ENCODE data around the gene HSPH1.

Gene HSPH1

GRCh38 chr13:31115616-31116015 lies 46.1 kb downstream of the HSPH1 start:
- Histone ChIP-seq H3K9ac (ENCODE audit: low read depth in 1 of 2, low read length in 2 of 2) (no peak overlapping the region), H3K27me3 (ENCODE audit: control insufficient read depth in 2 of 2, insufficient read depth in 2 of 2, low read length in 2 of 2) (peaks cover 0 to 2% of the 10 kb centered on the region in 2 donors), H3K4me1 (ENCODE audit: control insufficient read depth in 2 of 2, insufficient read depth in 2 of 2, low read length in 2 of 2) (no peaks in the 10 kb centered on the region)

GRCh38 chr13:31114641-31115040 lies 47.1 kb downstream of the HSPH1 start:
- H3K9me3 ChIP-seq (ENCODE audit: control insufficient read depth in 2 of 2, low read length in 2 of 2), result no peaks in the 10 kb centered on the region
- H3K27me3 ChIP-seq (ENCODE audit: control insufficient read depth in 2 of 2, insufficient read depth in 2 of 2, low read length in 2 of 2), result peaks cover 0 to 2% of the 10 kb centered on the region in 2 donors
- no peak overlapping the region for H3K27ac ChIP-seq (ENCODE audit: low read depth in 2 of 2, low read length in 2 of 2)
- no peaks in the 10 kb centered on the region for H3K36me3 ChIP-seq (ENCODE audit: control insufficient read depth in 2 of 2, insufficient read depth in 2 of 2, low read length in 2 of 2)
- no peak overlapping the region for H3K4me3 ChIP-seq (ENCODE audit: low read length in 2 of 2)
- no peak overlapping the region for H3K9ac ChIP-seq (ENCODE audit: low read depth in 1 of 2, low read length in 2 of 2)
- H3K4me1 ChIP-seq (ENCODE audit: control insufficient read depth in 2 of 2, insufficient read depth in 2 of 2, low read length in 2 of 2), result no peaks in the 10 kb centered on the region

More at GRCh38 chr13:31115616-31116015, 46.1 kb downstream of the HSPH1 start:
- H3K9me3 ChIP-seq (ENCODE audit: control insufficient read depth in 2 of 2, low read length in 2 of 2), result no peaks in the 10 kb centered on the region
- no peak overlapping the region for H3K4me3 ChIP-seq (ENCODE audit: low read length in 2 of 2)
- no peak overlapping the region for H3K27ac ChIP-seq (ENCODE audit: low read depth in 2 of 2, low read length in 2 of 2)
- H3K36me3 ChIP-seq (ENCODE audit: control insufficient read depth in 2 of 2, insufficient read depth in 2 of 2, low read length in 2 of 2), result no peaks in the 10 kb centered on the region

- no peak overlapping the region for H3K9ac ChIP-seq (ENCODE audit: low read depth in 1 of 2, low read length in 2 of 2)
- no peaks in the 10 kb centered on the region for H3K36me3 ChIP-seq (ENCODE audit: control insufficient read depth in 2 of 2, insufficient read depth in 2 of 2, low read length in 2 of 2)
- H3K27ac ChIP-seq (ENCODE audit: low read depth in 2 of 2, low read length in 2 of 2), result no peak overlapping the region
- H3K9me3 ChIP-seq (ENCODE audit: control insufficient read depth in 2 of 2, low read length in 2 of 2), result no peaks in the 10 kb centered on the region
- no peaks in the 10 kb centered on the region for H3K27me3 ChIP-seq (ENCODE audit: control insufficient read depth in 2 of 2, insufficient read depth in 2 of 2, low read length in 2 of 2)
- H3K4me3 ChIP-seq (ENCODE audit: low read length in 2 of 2), result no peak overlapping the region
- H3K4me1 ChIP-seq (ENCODE audit: control insufficient read depth in 2 of 2, insufficient read depth in 2 of 2, low read length in 2 of 2), result no peaks in the 10 kb centered on the region
Measured at GRCh38 chr13:31111136-31111535, 50.6 kb downstream of the HSPH1 start.

- no peaks in the 10 kb centered on the region for H3K4me1 ChIP-seq (ENCODE audit: control insufficient read depth in 2 of 2, insufficient read depth in 2 of 2, low read length in 2 of 2)
- H3K9me3 ChIP-seq (ENCODE audit: control insufficient read depth in 2 of 2, low read length in 2 of 2), result no peaks in the 10 kb centered on the region
- H3K9ac ChIP-seq (ENCODE audit: low read depth in 1 of 2, low read length in 2 of 2), result no peak overlapping the region
Measured at GRCh38 chr13:31110617-31111016, 51.1 kb downstream of the HSPH1 start.

GRCh38 chr13:31110169-31110568 lies 51.5 kb downstream of the HSPH1 start:
- Histone ChIP-seq H3K9ac (ENCODE audit: low read depth in 1 of 2, low read length in 2 of 2) (no peak overlapping the region), H3K36me3 (ENCODE audit: control insufficient read depth in 2 of 2, insufficient read depth in 2 of 2, low read length in 2 of 2) (no peaks in the 10 kb centered on the region), H3K4me3 (ENCODE audit: low read length in 2 of 2) (no peak overlapping the region), H3K4me1 (ENCODE audit: control insufficient read depth in 2 of 2, insufficient read depth in 2 of 2, low read length in 2 of 2) (no peaks in the 10 kb centered on the region), H3K27me3 (ENCODE audit: control insufficient read depth in 2 of 2, insufficient read depth in 2 of 2, low read length in 2 of 2) (no peaks in the 10 kb centered on the region), H3K27ac (ENCODE audit: low read depth in 2 of 2, low read length in 2 of 2) (no peak overlapping the region), H3K9me3 (ENCODE audit: control insufficient read depth in 2 of 2, low read length in 2 of 2) (no peaks in the 10 kb centered on the region)

More at GRCh38 chr13:31110617-31111016, 51.1 kb downstream of the HSPH1 start:
- H3K27ac ChIP-seq (ENCODE audit: low read depth in 2 of 2, low read length in 2 of 2), result no peak overlapping the region
- H3K36me3 ChIP-seq (ENCODE audit: control insufficient read depth in 2 of 2, insufficient read depth in 2 of 2, low read length in 2 of 2), result no peaks in the 10 kb centered on the region
- no peaks in the 10 kb centered on the region for H3K27me3 ChIP-seq (ENCODE audit: control insufficient read depth in 2 of 2, insufficient read depth in 2 of 2, low read length in 2 of 2)
- no peak overlapping the region for H3K4me3 ChIP-seq (ENCODE audit: low read length in 2 of 2)

- Histone ChIP-seq H3K9me3 (ENCODE audit: control insufficient read depth in 2 of 2, low read length in 2 of 2) (no peaks in the 10 kb centered on the region), H3K36me3 (ENCODE audit: control insufficient read depth in 2 of 2, insufficient read depth in 2 of 2, low read length in 2 of 2) (no peaks in the 10 kb centered on the region), H3K9ac (ENCODE audit: low read depth in 1 of 2, low read length in 2 of 2) (no peak overlapping the region), H3K4me3 (ENCODE audit: low read length in 2 of 2) (no peak overlapping the region), H3K27ac (ENCODE audit: low read depth in 2 of 2, low read length in 2 of 2) (no peak overlapping the region), H3K4me1 (ENCODE audit: control insufficient read depth in 2 of 2, insufficient read depth in 2 of 2, low read length in 2 of 2) (no peaks in the 10 kb centered on the region), H3K27me3 (ENCODE audit: control insufficient read depth in 2 of 2, insufficient read depth in 2 of 2, low read length in 2 of 2) (no peaks in the 10 kb centered on the region)
Measured at GRCh38 chr13:31107109-31107508, 54.6 kb downstream of the HSPH1 start.

- H3K4me3 ChIP-seq (ENCODE audit: low read length in 2 of 2), result no peak overlapping the region
- no peak overlapping the region for H3K27ac ChIP-seq (ENCODE audit: low read depth in 2 of 2, low read length in 2 of 2)
- H3K9me3 ChIP-seq (ENCODE audit: control insufficient read depth in 2 of 2, low read length in 2 of 2), result no peaks in the 10 kb centered on the region
- H3K36me3 ChIP-seq (ENCODE audit: control insufficient read depth in 2 of 2, insufficient read depth in 2 of 2, low read length in 2 of 2), result no peaks in the 10 kb centered on the region
- no peaks in the 10 kb centered on the region for H3K4me1 ChIP-seq (ENCODE audit: control insufficient read depth in 2 of 2, insufficient read depth in 2 of 2, low read length in 2 of 2)
- peaks cover 0 to under 1% of the 10 kb centered on the region in 2 donors for H3K27me3 ChIP-seq (ENCODE audit: control insufficient read depth in 2 of 2, insufficient read depth in 2 of 2, low read length in 2 of 2)
- no peak overlapping the region for H3K9ac ChIP-seq (ENCODE audit: low read depth in 1 of 2, low read length in 2 of 2)
Measured at GRCh38 chr13:31105856-31106255, 55.8 kb downstream of the HSPH1 start.

GRCh38 chr13:31105020-31105795 lies 56.5 kb downstream of the HSPH1 start:
- H3K4me1 ChIP-seq (ENCODE audit: control insufficient read depth in 2 of 2, insufficient read depth in 2 of 2, low read length in 2 of 2), result no peaks in the 10 kb centered on the region
- no peak overlapping the region for H3K9ac ChIP-seq (ENCODE audit: low read depth in 1 of 2, low read length in 2 of 2)
- no peak overlapping the region for H3K27ac ChIP-seq (ENCODE audit: low read depth in 2 of 2, low read length in 2 of 2)
- H3K36me3 ChIP-seq (ENCODE audit: control insufficient read depth in 2 of 2, insufficient read depth in 2 of 2, low read length in 2 of 2), result no peaks in the 10 kb centered on the region
- no peak overlapping the region for H3K4me3 ChIP-seq (ENCODE audit: low read length in 2 of 2)
- H3K27me3 ChIP-seq (ENCODE audit: control insufficient read depth in 2 of 2, insufficient read depth in 2 of 2, low read length in 2 of 2), result peaks cover 0 to 2% of the 10 kb centered on the region in 2 donors
- H3K9me3 ChIP-seq (ENCODE audit: control insufficient read depth in 2 of 2, low read length in 2 of 2), result no peaks in the 10 kb centered on the region

GRCh38 chr13:31102905-31103304 lies 58.8 kb downstream of the HSPH1 start:
- no peaks in the 10 kb centered on the region for H3K36me3 ChIP-seq (ENCODE audit: control insufficient read depth in 2 of 2, insufficient read depth in 2 of 2, low read length in 2 of 2)

GRCh38 chr13:31101472-31102170 lies 60.1 kb downstream of the HSPH1 start:
- H3K9ac ChIP-seq (ENCODE audit: low read depth in 1 of 2, low read length in 2 of 2), result no peak overlapping the region
- no peaks in the 10 kb centered on the region for H3K4me1 ChIP-seq (ENCODE audit: control insufficient read depth in 2 of 2, insufficient read depth in 2 of 2, low read length in 2 of 2)
- H3K9me3 ChIP-seq (ENCODE audit: control insufficient read depth in 2 of 2, low read length in 2 of 2), result no peaks in the 10 kb centered on the region
- peaks cover 0 to 2% of the 10 kb centered on the region in 2 donors for H3K27me3 ChIP-seq (ENCODE audit: control insufficient read depth in 2 of 2, insufficient read depth in 2 of 2, low read length in 2 of 2)
- H3K36me3 ChIP-seq (ENCODE audit: control insufficient read depth in 2 of 2, insufficient read depth in 2 of 2, low read length in 2 of 2), result no peaks in the 10 kb centered on the region
- H3K27ac ChIP-seq (ENCODE audit: low read depth in 2 of 2, low read length in 2 of 2), result no peak overlapping the region
- H3K4me3 ChIP-seq (ENCODE audit: low read length in 2 of 2), result no peak overlapping the region

More at GRCh38 chr13:31102905-31103304, 58.8 kb downstream of the HSPH1 start:
- no peaks in the 10 kb centered on the region for H3K4me1 ChIP-seq (ENCODE audit: control insufficient read depth in 2 of 2, insufficient read depth in 2 of 2, low read length in 2 of 2)
- H3K4me3 ChIP-seq (ENCODE audit: low read length in 2 of 2), result no peak overlapping the region
- H3K9ac ChIP-seq (ENCODE audit: low read depth in 1 of 2, low read length in 2 of 2), result no peak overlapping the region
- peaks cover 0 to 2% of the 10 kb centered on the region in 2 donors for H3K27me3 ChIP-seq (ENCODE audit: control insufficient read depth in 2 of 2, insufficient read depth in 2 of 2, low read length in 2 of 2)
- no peak overlapping the region for H3K27ac ChIP-seq (ENCODE audit: low read depth in 2 of 2, low read length in 2 of 2)
- H3K9me3 ChIP-seq (ENCODE audit: control insufficient read depth in 2 of 2, low read length in 2 of 2), result no peaks in the 10 kb centered on the region
